ENCODE data around the gene NFYB. TPM values are rescaled to one million over a fixed set of nuclear protein-coding genes. Genes with fewer than 3 reads are reported as not detected.
"Not testable (repeated sequence)": the region's sequence is repeated elsewhere in the genome, so short reads cannot be mapped to it uniquely, and the experiment has no call there.

The NFYB gene
- total and polyA plus RNA-seq, 8 donors: 25.0 to 93.6 (median 80.7) TPM

- Histone ChIP-seq H3K27me3 (no peaks in the 10 kb centered on the region), H3K9me3 (no peaks in the 10 kb centered on the region), H3K4me1 (peaks cover 0 to 5% of the 10 kb centered on the region in 2 donors), H3K36me3 (no peaks in the 10 kb centered on the region), H3K27ac (no peak overlapping the region), H3K4me3 (no peak overlapping the region)
- no peak for DNase-seq
- ATAC-seq: no peak
- TF ChIP-seq CTCF (IDR thresholded peaks at IDR 0.05): no peak
- intact Hi-C loops (cut with DNase I): no loop called here
These were observed 25.6 kb upstream of the NFYB start for GRCh38 chr12:104163631-104164030.

- H3K36me3 ChIP-seq; ATAC-seq; DNase-seq; H3K27me3 ChIP-seq; H3K9me3 ChIP-seq; H3K4me1 ChIP-seq; intact Hi-C loops (cut with DNase I); H3K27ac ChIP-seq; H3K4me3 ChIP-seq: not testable (repeated sequence)
These were observed 25.0 kb upstream of the NFYB start for GRCh38 chr12:104163028-104163427.

- Histone ChIP-seq H3K27me3 (no peaks in the 10 kb centered on the region), H3K27ac (no peak overlapping the region), H3K4me1 (no peaks in the 10 kb centered on the region), H3K9me3 (no peaks in the 10 kb centered on the region), H3K36me3 (no peaks in the 10 kb centered on the region), H3K4me3 (no peak overlapping the region)
- intact Hi-C loops (cut with DNase I): no loop called here
- no peak for DNase-seq
- no peak for ATAC-seq
- no peak for TF ChIP-seq CTCF (IDR thresholded peaks at IDR 0.05)
These were observed 17.9 kb upstream of the NFYB start for GRCh38 chr12:104155711-104156555.

- intact Hi-C loops (cut with DNase I): no loop called here
- no peaks in the 10 kb centered on the region for H3K36me3 ChIP-seq
- no peaks in the 10 kb centered on the region for H3K27me3 ChIP-seq
- H3K4me1 ChIP-seq: no peaks in the 10 kb centered on the region
- TF ChIP-seq CTCF (IDR thresholded peaks at IDR 0.05): no peak
- H3K4me3 ChIP-seq: no peak overlapping the region
- H3K27ac ChIP-seq: no peak overlapping the region
- H3K9me3 ChIP-seq: no peaks in the 10 kb centered on the region
- ATAC-seq: no peak
- no peak for DNase-seq
These were observed 16.8 kb upstream of the NFYB start for GRCh38 chr12:104154806-104155205.

GRCh38 chr12:104154286-104154685, 16.3 kb upstream of the NFYB start:
- peak; percentile 47 for ATAC-seq
- H3K27me3 ChIP-seq: no peaks in the 10 kb centered on the region
- no peaks in the 10 kb centered on the region for H3K4me1 ChIP-seq
- H3K4me3 ChIP-seq: no peak overlapping the region
- TF ChIP-seq CTCF (IDR thresholded peaks at IDR 0.05): no peak
- DNase-seq: no peak
- no peak overlapping the region for H3K27ac ChIP-seq
- H3K9me3 ChIP-seq: no peaks in the 10 kb centered on the region
- intact Hi-C loops (cut with DNase I): no loop called here
- no peaks in the 10 kb centered on the region for H3K36me3 ChIP-seq

Data from left lung (tissue), 10 donors.